D341Med (cell line): ENCODE measurements around the gene TSSK6.

Source experiments
- DNase-seq: peaks from one replicate; pipeline ENCODE4 v3.0.0; 2012; ENCODE audit warnings: low spot score

The TSSK6 gene

GRCh38 chr19:19514881-19515641 lies at the start of gene TSSK6:
Gene TSSK6 (minus strand): TSS chr19:19515548. CDS start chr19:19515427, 121 bp downstream.
- DNase-seq: no peak

- DNase-seq: no peak
Observed at GRCh38 chr19:19563348-19563848, 48.0 kb upstream of the TSSK6 start.

- no peak for DNase-seq
Observed at GRCh38 chr19:19562665-19563347, 47.5 kb upstream of the TSSK6 start.

- DNase-seq: no peak
Observed at GRCh38 chr19:19561946-19562664, 46.8 kb upstream of the TSSK6 start.

- DNase-seq: no peak
Observed at GRCh38 chr19:19559931-19560330, 44.6 kb upstream of the TSSK6 start.

GRCh38 chr19:19558636-19559035 lies 43.3 kb upstream of the TSSK6 start:
- DNase-seq: no peak

GRCh38 chr19:19558055-19558454 lies 42.7 kb upstream of the TSSK6 start:
- no peak for DNase-seq

- DNase-seq: peak; percentile 83
Observed at GRCh38 chr19:19554074-19555023, 39.0 kb upstream of the TSSK6 start.

GRCh38 chr19:19553670-19554069 lies 38.3 kb upstream of the TSSK6 start:
- no peak for DNase-seq

GRCh38 chr19:19552798-19553197 lies 37.5 kb upstream of the TSSK6 start:
- peak; percentile 78 for DNase-seq

GRCh38 chr19:19551853-19552192 lies 36.5 kb upstream of the TSSK6 start:
- no peak for DNase-seq

- DNase-seq: peak; percentile 65
Observed at GRCh38 chr19:19550972-19551852, 35.9 kb upstream of the TSSK6 start.

GRCh38 chr19:19550485-19550929 lies 35.2 kb upstream of the TSSK6 start:
- no peak for DNase-seq

GRCh38 chr19:19549804-19550464 lies 34.6 kb upstream of the TSSK6 start:
- no peak for DNase-seq

- no peak for DNase-seq
Observed at GRCh38 chr19:19548915-19549759, 33.8 kb upstream of the TSSK6 start.

- DNase-seq: no peak
Observed at GRCh38 chr19:19547674-19548336, 32.5 kb upstream of the TSSK6 start.

GRCh38 chr19:19546751-19547162 lies 31.4 kb upstream of the TSSK6 start:
- no peak for DNase-seq

- DNase-seq: no peak
Observed at GRCh38 chr19:19545707-19546106, 30.4 kb upstream of the TSSK6 start.
